GM21786 (cell line): ENCODE data around the gene ERBB2.
"Not testable (repeated sequence)": the region's sequence is repeated elsewhere in the genome, so short reads cannot be mapped to it uniquely, and the experiment has no call there.

Source experiments
- ATAC-seq: cut with Tn5 transposase; IDR thresholded peaks from one replicate; pipeline ENCODE4 v1.9.1; 2021; ENCODE audit not compliant: unreplicated experiment

Gene ERBB2

DNA sequence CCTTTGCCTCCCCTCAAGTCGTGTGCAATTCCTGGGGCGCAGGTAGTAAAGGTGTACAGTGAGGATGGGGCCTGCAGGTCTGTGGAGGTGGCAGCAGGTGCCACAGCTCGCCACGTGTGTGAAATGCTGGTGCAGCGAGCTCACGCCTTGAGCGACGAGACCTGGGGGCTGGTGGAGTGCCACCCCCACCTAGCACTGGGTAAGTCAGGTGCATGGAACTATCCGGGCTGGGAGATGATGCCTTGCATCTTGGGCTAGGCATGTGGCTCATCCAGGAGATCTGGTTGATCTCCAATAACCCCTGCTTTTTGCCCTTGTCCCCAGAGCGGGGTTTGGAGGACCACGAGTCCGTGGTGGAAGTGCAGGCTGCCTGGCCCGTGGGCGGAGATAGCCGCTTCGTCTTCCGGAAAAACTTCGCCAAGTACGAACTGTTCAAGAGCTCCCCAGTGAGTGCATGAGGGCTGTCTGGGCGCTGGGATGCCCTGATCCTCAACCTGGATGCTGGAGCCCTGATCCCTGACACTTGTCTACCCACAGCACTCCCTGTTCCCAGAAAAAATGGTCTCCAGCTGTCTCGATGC lies 43.1 kb downstream of the ERBB2 start:
- ATAC-seq, result no peak

DNA sequence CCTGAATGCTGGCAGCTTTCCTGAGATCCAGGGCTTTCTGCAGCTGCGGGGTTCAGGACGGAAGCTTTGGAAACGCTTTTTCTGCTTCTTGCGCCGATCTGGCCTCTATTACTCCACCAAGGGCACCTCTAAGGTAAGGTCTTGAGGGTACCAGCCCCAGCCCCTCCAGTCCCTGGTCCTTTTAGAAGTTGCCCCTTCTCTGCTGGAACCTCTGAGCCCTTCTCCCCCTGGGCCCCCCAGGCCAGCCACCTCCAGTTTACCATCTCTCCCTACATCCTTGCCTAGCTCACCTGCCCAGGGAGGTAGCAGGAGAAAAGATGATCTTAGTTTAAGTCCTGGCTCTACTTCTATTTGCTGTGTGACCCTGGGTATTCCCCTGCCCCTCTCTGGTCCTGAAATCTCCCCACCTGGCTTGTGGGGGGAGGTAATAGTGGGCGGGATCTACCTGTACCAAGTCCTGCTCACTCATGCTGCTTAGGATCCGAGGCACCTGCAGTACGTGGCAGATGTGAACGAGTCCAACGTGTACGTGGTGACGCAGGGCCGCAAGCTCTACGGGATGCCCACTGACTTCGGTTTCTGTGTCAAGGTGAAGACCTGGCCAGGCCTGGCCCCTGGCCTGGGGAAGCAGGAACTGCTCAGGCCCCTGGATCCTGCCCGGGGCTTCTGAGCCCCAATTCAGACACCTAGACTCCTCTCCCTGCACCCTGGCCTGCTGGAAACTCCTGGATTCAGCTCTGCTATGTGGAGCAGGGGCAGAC lies 44.4 kb downstream of the ERBB2 start:
- no peak for ATAC-seq

DNA sequence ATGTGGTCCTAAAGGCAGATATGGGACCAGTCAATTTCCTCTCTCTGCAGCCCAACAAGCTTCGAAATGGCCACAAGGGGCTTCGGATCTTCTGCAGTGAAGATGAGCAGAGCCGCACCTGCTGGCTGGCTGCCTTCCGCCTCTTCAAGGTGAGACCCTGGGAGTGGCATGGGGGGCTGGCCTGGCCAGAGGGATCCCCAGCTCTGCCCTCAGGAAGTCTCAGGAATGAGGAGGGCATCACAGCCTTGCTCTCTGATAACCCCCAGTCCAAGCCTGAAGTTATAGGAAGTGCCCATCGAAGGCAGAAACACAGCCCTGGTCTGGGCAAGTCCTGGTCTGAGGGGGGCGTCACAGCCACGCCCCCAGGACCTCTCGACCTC lies 45.0 kb downstream of the ERBB2 start:
- ATAC-seq, result no peak

DNA sequence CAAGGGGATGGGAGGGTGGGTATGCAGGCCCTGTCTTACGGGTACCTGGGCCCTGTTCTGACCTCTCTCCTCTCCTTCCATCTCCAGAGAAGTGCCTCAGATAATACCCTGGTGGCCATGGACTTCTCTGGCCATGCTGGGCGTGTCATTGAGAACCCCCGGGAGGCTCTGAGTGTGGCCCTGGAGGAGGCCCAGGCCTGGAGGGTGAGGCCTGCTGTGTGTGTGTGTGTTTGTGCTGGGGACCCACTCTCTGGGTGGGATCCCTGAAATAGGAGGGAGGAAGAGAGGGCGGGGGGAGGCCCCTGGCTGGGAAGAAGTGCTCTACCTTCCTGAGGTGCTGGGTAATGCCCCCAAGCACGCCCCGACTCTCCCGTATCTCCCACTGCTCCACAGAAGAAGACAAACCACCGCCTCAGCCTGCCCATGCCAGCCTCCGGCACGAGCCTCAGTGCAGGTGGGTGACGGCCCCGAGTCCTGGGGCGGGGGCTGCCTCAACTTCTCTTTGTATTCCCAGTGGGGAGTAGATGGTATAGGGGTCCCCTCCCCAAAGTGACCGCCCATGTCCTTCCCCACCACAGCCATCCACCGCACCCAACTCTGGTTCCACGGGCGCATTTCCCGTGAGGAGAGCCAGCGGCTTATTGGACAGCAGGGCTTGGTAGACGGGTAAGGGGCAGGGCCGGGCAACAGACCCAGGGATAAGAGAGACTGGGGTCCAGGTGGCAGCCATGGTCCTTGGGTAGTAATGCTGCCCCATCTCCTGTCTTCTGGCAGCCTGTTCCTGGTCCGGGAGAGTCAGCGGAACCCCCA lies 45.7 kb downstream of the ERBB2 start:
- no peak for ATAC-seq

DNA sequence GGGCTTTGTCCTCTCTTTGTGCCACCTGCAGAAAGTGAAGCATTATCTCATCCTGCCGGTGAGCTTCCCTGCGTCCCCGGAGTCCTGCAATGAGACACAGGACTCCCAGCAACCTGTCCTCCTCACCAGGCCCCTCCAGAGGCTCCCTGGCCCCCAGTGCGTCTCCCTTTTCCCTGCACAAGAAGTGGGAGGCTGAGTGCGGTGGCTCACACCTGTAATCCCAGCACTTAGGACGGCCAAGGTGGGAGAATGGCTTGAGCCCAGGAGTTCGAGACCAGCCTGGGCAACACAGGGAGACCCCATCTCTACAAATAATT lies 46.2 kb downstream of the ERBB2 start:
- no peak for ATAC-seq

DNA sequence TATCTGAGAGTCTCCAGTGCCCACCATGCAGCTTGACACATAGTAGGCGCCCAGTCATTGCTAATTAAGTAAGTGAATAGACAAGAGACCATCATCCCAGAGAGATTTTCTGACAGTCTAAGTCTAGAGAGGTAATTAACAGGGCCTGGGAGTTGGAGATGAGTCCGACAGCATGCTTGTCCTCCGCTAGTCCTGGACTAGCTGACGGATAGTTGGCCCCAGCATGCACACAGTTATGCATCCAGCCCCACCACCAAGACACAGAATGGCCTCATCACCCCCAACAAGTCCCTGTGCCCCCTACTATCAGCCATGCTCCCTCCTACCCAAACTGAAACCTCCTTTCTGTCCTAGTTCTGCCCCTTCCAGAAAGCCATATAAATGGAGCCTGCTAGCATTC lies 47.9 kb downstream of the ERBB2 start:
- no peak for ATAC-seq

DNA sequence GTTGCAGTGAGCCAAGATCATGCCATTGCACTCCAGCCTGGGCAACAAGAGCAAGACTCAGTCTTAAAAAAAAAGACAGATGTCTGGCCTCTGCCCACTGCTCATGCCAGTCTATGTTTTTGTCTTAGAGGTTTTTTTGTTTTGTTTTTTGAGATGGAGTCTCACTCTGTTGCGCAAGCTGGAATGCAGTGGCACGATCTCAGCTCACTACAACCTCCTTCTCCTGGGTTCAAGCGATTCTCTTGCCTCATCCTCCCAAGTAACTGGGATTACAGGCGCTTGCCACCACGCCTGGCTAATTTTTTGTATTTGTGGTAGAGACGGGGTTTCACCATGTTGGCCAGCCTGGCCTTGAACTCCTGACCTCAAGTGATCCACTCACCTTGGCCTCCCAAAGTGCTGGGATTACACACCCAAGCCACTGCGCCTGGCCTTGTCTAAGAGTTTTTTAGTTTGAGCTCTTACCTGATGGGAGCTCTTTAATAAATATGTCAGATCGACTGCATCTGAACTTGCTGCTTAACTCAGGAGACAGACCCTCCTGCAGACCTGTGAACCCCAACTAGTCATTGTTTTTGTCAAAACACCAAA lies 48.7 kb downstream of the ERBB2 start:
- not testable (repeated sequence) for ATAC-seq

DNA sequence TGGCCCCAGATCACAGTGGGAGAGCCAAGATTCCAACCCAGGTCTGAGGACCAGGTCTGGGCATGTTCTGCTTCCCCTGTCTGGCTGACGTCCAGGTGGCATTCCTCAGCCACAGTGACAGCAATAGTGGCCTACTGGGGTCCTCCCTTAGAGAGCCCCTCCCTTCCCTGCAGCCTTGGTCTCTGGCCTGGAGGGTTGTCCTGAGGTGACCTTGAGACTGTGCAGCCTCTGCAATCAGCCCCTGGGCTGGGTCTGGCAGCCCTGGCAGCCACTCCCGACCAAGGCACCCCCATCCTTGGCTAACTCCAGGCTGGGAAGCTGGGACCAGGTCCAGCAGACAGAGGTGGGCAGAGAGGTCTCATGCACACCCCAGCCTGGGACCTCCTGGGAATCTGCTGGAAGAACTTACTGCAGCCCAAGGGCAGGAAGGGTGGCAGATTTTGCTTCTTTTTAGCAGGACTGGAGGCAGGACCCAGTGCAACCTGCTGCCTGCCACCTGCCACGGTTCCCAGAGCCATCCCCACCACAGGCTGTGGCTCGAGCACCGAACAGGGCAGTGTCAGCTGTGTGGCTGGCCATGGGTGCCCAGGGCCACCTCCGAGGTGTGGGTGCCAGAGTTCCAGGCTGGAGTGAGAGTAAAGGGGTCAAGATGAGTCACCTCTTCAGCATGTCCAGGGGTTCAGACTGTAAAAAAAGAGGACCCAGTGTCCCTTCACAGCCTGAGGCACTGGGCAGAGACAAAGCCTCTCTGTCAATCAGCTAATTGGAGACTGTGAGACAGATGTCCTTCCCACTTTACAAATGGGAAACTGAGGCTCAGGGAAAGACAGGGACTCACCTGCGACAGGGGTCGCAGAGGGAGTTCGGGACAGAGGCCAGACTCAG lies 50.5 kb downstream of the ERBB2 start:
- no peak for ATAC-seq

DNA sequence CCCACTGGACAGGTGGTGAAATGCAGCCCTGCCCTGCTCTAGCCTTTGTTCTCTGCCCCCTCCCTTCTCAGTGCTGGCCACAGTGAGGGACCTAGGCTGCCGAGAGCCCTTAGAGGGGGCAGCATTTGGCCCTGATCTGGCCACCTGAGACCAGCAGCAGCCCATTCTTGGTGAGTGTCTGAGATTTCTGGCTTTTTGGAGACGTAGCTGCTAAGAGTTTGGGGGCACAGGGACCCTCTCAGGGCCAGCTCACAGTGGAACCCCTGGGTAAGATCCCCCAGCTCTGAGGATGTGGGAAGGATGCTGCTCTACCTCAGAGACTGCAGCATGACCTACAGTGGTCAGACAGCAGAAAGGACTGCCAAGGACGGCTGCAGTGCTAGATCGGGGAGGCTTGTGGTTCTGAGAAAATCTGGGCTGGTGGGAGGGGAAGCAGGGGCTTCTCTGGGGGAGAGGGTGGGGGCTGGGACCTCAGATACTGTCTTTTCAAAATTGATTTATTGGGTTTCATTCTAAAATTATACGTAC lies 51.2 kb downstream of the ERBB2 start:
- no peak for ATAC-seq

DNA sequence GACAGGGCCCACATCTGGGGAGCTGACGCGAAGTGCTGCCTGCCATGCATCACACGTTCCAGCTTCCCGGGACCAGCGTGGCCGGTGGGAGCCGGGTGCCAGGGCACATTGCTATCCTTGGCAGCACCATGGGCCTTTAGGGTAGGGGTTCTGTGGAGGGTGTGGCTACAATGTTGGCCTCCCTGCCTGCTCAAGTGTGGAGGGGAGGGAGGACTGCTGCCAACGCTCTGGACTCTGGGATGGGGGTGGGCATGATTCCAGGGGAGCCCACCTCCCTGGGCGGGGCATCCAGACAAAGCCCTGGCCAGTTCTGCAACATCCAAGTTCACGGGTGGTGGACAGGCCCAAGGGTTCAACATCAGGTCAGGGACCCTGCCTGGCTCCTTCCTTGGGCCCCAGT lies 51.8 kb downstream of the ERBB2 start:
- ATAC-seq, result no peak

DNA sequence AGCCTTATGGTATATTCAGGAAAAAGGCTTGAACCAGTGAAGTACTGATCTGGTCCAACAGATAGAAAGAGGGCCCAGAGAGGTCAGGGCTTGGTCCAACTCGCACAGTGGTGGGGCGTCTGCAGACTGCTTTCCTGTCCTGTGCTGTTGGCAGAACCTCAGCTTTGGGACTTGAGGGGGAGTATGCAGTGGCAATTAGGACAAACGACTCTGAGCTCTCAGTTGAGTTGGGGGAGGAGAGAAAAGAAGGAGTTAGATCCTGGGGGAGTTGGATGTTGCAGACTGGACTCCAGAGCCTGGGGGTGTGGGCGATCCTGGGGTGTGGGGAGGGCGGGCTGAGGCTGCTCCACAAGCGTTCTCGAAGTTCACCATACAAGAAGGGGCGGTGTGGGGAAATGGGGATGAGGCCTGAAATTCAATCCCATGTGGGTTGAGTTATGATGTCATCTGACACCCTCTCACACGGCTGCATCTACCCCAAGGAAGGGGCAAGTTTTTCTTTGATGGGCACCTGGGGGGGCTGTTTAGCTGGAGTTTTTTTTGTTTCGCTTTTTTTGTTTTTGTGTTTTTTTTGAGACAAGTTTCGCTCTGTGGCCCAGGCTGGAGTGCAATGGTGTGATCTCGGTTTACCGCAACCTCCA lies 52.5 kb downstream of the ERBB2 start:
- ATAC-seq, result no peak

DNA sequence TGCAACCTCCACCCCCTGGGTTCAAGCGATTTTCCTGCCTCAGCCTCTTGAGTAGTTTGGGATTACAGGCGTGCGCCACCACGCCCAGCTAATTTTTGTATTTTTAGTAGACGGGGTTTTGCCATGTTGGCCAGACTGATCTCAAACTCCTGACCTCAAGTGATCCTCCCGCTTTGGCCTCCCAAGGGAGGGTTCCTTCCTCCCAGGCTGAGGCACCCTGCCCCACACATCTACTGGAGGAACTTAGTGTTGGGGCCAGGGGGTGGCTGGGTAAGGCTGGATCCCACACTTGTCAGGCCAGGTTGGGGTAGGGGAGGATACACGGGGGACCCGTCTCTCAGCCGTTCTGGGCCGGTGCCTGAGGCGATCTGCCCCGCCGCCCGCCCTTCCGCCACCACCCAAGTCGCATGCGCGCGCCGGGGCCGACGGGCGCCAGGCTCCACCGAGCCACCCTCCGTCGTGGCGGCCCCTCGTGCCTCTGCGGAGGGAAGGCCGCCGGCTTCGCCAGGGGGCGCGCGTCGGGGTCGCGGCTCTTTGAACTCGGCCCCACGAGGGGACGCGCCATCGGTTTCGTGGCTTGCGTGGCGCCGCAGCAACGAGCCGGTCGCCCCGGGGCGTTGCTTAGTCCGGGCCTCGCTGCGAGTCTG lies 53.8 kb downstream of the ERBB2 start:
- ATAC-seq, result peak; percentile 3

DNA sequence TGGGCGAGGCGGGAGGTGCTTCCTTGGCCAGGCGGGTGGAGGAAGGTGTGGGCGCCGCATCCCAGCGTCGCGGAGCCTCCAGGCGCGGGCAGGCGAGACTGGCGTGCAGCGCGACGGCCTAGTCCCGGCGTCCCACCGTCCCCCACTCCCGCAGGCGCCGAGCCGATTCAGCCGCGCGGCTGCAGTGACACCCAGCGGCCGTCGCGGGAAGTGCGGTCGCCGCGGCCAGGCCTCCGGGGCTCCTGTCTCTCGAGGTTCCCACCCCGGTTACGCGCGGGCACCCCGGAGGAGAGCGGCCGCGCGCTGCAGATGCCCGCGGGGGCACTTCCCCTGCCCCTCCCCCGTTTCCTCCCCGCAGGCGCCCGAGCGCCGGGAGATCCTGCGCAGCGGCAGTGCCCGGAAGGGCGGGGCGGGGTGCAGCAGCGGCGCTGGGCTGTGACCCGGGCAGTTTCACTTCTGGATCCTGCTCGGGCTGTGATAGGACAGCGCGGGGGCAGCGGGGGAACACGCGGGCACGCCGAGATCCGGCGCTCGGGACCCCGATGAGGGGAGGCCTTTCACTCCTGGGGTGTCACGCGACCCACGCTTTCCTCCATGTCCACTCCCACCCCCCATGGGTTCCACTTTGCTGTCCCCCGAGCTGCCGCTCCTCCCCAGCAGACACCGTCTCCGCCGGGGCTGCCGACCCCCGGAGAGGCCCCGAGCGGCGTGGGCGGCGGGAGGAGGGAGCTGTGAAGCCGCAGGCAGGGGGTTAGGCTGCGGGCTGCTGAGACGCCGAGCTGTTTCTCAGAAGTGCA lies 54.5 kb downstream of the ERBB2 start:
- ATAC-seq, result peak; percentile 60

DNA sequence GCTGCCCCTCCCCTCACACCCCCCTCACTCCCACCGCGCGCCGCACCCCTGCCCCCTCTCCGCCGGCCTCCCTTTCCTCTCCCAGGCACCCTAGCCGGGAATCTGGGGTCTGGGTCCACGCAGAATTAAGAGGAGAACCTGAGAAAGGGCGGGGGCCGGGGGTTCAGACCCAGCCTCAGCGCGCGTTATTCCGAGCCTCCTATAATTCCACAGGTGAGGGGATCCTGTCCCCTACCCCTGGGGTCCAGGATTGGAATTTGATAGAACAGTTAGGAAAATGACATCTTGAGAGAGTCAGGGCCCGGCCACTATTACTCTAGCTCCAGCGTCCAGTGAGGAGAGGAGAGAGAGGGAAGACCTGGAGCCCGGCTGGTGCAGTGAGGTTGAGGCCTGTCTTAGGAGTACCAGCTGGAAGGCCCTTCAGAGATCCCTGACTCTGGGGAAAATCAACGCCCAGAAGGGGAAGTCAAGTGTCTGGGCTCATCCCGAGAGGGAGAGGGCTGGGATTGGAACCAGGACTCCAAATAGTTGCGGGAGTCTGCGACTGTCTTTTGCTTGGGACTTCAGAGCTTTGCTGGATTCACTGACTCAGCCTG lies 55.2 kb downstream of the ERBB2 start:
- ATAC-seq, result no peak

DNA sequence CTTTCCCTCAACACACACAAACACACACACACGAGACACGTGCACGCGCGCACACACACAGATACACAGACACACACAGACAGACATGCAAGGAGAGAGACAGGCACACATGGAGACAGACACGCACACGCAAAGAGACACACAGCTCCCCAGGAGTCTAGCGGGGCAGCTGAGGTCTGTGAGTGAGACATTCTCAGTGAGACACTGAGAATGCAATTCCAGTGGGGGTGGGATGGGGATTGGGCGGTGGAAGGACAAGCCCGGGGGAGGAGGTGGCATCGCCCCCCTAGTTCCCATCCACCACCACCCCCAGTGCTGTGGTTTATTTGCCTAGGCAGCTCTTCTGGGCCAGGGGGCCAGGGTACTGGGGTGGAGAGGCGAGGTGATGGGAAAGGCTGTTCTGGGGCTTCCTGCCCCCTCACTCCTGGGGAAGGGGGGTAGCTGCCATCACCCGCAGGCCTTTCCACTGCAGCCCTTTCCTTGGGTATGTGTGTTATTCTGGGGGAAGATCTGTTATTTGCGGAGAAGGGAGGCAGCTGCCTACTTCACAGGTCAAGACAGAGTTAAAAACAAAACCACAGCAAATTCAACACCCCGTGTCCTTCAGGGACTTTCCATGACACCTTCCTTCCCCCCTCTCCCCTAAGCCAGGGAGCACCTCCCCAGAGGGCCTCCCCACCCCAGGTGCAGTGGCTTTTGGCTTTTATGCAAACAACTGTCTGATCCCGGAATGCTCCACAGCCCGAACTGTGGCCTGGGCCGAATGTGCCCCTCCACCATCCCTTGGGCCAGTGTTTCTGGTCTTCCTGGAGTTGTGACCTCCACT lies 55.9 kb downstream of the ERBB2 start:
- ATAC-seq, result no peak

DNA sequence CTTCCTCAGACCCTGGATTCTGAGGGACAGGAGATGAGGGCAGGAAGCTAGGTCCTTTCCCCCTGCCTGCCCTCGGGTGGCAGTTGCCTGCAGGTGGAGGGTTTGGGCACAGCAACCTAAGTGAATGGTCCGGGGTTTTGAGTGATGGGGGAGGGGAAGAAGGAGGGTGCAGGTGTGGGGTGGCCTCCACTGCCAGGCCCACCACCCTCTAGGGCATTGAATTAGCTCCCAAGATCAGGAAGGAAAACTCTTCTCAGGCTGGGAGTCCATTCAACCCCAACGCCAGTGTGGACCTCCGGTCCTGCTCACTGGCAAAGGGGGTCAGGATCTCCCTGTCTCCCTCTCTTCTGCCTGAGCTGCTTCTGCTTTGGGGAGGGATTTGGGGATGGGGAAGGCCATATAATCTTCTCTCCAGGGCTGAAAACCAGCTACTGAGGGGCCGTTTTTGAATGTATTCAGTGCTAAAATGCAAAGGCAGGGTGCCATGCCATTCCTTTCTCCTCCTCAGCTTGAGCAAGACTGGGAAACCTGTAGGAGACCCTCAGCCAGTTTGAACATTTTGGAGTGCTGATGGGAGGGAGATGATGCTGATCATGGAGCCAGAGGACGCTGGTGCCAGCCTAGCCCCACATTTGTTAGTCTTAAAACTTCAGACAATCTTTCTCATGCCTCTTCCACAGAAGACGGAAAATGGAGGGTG lies 56.7 kb downstream of the ERBB2 start:
- ATAC-seq, result no peak

DNA sequence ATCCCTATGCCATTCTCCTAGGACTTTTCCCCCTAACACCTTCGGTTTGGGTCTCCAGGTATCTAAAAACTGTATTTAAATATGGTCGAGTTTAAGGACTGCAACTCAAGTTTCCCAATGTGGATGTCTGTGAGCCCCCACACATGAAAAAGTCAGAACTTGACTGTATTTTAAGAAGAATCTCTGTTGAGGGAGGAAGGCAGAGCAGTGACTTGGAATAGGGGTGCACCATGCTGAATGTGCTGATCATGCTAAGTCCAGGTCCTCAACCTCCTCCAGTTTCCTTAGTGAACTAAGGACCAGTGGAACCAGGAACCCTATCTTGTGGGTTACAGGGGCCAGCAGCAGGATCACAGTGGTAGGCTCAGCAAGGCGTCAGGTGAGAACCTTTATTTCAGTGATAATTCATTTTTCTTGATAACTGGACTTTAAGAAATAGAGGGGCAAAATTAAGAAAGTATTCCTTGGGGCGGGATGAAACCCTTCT lies 57.4 kb downstream of the ERBB2 start:
- no peak for ATAC-seq
